Epithelial cell of proximal tubule (primary cell): ENCODE measurements around the gene PRXL2B. TPM values are rescaled to one million over a fixed set of nuclear protein-coding genes. Genes with fewer than 3 reads are reported as not detected.

Experiments
- DNase-seq: peaks from one replicate; pipeline ENCODE4 v3.0.0-alpha.2; 2011; ENCODE audit warnings: low read depth
- H3K4me3 ChIP-seq: 2 replicates; pipeline ENCODE4 v1.5.1; 2011; ENCODE audit warnings: low read depth, mild to moderate bottlenecking, low read length
- total RNA-seq: library from RNA; depleted of rRNA; stranded (reverse); fragments of >200 nt; gene quantifications from 2 replicates; pipeline ENCODE4 v1.2.3, GENCODE V29; 2015
- TF ChIP-seq, protein P1 (sequence below): conservative IDR thresholded peaks from 2 replicates; pipeline ENCODE4 v1.5.1; 2012; ENCODE audit warnings: low read depth, mild to moderate bottlenecking, low read length

Gene PRXL2B, protein sequence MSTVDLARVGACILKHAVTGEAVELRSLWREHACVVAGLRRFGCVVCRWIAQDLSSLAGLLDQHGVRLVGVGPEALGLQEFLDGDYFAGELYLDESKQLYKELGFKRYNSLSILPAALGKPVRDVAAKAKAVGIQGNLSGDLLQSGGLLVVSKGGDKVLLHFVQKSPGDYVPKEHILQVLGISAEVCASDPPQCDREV
- total RNA-seq, result 35.4 and 72.2 TPM in 2 replicates

DNA sequence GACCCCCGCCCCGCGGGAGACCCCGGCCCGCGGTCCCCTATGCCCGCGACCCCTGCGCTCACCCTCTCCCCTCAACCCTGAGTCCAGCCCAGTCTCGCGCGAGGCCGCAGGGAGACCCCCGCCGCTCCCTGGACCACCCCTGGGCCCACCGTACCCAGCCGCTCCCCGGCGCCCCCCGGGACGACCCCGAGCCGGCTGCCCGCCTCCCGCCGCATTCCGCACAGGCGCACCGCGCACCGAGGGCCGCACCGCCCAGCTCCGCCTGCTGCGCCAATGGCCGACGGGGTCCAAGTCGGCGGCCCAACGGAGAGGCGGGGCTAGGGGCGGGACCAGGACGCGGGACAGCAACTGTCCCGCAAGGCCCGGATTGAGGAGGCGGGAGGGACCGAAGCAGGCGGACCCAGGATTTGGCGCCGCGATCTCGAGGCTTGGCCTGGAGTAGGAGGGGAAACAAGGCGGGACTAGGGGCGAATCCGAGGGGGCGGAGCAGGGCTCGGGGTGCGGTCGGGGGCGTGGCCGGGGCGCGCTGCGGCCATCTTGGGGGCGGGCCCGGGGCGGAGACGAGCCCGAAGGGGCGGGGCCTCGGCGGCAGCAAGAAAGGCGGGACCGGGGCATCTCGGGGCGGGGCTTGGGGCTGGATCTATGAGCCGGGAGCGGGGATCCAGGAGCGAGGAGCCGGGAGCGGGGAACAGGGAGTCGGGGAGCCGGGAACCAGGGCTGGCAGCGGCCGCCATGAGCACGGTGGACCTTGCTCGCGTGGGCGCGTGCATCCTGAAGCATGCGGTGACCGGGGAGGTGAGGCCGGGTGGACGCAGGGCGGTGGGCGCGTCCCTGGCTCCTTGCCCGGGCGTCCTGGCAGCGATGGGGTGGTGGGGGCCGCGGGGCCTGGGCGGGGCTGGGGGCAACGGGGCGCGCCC, at the start of gene PRXL2B:
TSS of gene PRXL2B (plus strand) at position 624 of the 917 bp plus-strand sequence. CDS start at position 733, 109 bp downstream.
- TF ChIP-seq, protein P1, sequence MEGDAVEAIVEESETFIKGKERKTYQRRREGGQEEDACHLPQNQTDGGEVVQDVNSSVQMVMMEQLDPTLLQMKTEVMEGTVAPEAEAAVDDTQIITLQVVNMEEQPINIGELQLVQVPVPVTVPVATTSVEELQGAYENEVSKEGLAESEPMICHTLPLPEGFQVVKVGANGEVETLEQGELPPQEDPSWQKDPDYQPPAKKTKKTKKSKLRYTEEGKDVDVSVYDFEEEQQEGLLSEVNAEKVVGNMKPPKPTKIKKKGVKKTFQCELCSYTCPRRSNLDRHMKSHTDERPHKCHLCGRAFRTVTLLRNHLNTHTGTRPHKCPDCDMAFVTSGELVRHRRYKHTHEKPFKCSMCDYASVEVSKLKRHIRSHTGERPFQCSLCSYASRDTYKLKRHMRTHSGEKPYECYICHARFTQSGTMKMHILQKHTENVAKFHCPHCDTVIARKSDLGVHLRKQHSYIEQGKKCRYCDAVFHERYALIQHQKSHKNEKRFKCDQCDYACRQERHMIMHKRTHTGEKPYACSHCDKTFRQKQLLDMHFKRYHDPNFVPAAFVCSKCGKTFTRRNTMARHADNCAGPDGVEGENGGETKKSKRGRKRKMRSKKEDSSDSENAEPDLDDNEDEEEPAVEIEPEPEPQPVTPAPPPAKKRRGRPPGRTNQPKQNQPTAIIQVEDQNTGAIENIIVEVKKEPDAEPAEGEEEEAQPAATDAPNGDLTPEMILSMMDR, result no peak
- DNase-seq, result peak; percentile 81
- H3K4me3 ChIP-seq, result peak within 1 kb of the TSS; percentile 85

DNA sequence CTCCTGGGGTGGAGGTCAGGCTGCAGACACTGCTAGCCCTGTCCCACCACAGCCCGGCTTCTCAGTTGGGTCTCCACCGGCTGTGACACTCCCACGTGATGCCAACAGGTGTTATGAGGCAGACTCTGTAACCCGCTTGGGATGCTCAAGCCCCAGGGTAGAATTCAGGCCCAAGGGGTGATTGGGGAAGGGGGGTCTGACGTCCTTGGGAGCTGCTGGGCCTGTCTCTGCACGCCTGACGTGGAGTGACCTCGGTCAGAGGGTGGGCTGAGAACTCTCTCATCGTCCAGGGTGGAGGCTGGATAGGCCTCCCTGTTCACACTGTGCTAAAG, 48.8 kb upstream of the PRXL2B start:
- TF ChIP-seq, protein P1, result no peak
- no peak overlapping the region for H3K4me3 ChIP-seq

DNA sequence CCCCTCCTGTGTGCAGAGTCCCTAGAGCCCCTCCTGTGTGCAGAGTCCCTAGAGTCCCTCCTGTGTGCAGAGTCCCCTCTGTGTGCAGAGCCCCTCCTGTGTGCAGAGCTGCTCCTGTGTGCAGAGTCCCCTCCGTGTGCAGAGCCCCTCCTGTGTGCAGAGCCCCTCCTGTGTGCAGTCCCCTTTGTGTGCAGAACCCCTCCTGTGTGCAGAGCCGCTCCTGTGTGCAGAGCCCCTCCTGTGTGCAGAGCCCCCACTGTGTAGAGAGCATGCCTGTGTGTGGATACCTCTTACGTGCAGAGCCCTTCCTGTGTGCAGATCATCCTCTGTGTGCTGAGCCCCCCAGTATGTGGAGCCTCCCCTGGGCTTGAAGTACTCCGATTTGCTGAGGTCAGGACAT, 48.2 kb upstream of the PRXL2B start:
- DNase-seq, result no peak

More for the DNA sequence above, 48.8 kb upstream of the PRXL2B start:
- no peak for DNase-seq

DNA sequence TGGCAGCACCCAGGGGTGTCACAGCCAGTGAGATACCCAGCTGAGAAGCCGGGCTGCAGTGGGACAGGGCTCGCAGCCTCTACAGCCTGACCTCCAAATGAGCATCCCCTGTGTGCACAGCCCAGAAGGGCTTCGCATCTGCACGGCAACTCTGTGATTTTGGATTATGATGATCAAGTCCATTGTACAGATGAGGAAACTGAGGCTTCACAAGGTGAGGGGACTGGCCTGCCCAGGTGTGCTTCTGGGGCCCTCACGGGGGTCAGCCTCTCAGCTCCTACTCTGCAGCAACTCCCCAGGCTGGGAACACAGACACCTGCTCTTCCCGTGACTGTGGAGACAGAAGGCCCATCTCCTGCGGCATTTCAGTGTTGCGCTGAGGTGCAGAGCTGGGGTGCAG, 47.7 kb upstream of the PRXL2B start:
- DNase-seq, result no peak
- TF ChIP-seq, protein P1, result no peak
- no peak overlapping the region for H3K4me3 ChIP-seq

More for the DNA sequence above, 48.2 kb upstream of the PRXL2B start:
- H3K4me3 ChIP-seq, result no peak overlapping the region
- TF ChIP-seq, protein P1, result no peak

DNA sequence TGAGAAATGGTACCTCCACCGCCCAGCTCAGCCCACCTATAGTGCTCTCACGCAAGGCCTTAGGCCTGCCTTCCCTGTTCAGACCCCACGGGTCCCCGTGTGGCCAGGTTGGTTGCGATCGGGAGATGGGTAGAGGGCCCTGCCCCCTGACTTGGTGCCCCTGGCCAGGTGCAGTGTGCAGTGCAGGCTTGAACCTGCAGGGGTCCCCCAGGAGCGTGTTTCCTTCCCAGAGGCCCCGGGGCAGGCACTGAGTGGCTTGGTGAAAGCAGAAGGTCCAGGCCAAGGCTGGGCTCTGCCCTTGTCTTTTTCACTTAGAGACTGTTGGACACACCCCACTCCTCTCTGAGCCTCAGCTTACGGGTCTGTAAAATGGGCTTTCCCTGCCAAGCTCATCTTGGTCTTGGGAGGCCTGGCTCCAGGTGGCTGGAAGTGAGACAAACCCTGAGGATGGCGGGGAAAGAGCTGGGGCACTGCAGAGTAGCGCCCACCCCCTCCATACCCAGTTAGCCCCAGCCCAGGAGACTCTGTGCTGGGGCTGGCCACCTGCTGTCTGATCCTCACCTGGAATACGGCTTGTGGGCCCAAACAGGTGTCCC, 47.2 kb upstream of the PRXL2B start:
- TF ChIP-seq, protein P1, result peak; percentile 34
- H3K4me3 ChIP-seq, result no peak overlapping the region
- no peak for DNase-seq

DNA sequence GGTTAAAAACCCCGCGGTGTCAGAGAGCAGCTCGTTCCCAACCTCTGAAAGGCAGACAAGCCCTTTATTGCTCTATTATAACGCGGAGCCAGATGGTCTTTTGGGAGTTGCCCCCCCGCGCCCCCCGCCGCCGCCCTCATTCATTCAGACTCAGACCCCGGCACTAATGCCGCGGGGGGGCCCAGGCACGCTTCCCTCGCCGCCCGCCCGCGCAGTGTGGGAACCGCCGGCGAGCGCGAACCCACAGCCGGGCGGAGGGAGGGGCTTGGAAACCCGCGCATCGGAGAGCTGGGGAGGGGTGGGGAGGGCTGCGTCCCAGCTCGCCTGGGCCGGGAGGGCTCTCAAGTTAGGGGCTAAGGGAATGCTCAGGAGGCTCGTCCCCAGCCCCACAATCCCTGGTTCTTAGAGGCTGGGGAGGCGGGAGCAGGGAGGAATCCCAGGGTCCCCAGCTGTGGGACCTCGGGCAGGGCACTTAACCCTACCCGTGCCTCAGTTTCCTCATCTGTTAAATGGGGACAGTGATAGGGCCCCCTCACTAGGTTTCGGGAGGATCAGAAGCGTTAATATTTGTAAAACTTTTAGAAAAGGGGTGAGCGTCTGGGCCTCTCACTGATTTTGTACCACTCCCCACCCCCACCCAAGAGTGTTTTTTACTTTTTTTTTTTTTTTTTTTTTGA, 45.6 kb upstream of the PRXL2B start:
- TF ChIP-seq, protein P1, result no peak
- no peak overlapping the region for H3K4me3 ChIP-seq
- DNase-seq, result no peak
